ENCODE data around the gene SELPLG.

DNA sequence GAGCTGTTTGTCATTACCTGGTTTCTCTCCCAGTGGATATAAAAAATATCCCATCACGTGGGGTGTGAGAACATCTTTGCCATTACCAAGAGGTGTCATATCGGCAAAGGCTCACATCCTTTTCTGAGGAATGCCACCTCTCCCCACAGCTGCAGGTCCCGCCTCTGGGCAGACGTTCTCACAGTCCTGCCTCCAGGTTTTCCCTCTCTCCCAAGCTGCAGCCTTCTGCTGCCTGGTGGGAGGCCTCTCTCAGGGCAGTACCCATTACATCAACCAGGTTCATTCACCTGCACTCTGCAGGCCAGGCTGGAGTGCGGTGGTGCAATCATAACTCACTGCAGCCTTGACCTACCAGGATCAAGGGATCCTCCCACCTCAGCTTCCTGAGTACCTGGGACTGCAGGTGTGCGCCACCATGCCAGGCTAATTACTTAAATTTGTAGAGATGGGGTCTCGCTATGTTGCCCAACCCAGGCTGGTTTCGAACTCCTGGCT lies 20.9 kb downstream of the SELPLG start:
- TF ChIP-seq, protein P1, sequence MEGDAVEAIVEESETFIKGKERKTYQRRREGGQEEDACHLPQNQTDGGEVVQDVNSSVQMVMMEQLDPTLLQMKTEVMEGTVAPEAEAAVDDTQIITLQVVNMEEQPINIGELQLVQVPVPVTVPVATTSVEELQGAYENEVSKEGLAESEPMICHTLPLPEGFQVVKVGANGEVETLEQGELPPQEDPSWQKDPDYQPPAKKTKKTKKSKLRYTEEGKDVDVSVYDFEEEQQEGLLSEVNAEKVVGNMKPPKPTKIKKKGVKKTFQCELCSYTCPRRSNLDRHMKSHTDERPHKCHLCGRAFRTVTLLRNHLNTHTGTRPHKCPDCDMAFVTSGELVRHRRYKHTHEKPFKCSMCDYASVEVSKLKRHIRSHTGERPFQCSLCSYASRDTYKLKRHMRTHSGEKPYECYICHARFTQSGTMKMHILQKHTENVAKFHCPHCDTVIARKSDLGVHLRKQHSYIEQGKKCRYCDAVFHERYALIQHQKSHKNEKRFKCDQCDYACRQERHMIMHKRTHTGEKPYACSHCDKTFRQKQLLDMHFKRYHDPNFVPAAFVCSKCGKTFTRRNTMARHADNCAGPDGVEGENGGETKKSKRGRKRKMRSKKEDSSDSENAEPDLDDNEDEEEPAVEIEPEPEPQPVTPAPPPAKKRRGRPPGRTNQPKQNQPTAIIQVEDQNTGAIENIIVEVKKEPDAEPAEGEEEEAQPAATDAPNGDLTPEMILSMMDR (IDR thresholded peaks at IDR 0.05) = no peak
- no peak for TF ChIP-seq POLR2AphosphoS5 (IDR thresholded peaks at IDR 0.05)
- TF ChIP-seq POLR2A (IDR thresholded peaks at IDR 0.05) = no peak

All from stomach (tissue), 4 donors.